ENCODE data around the gene INTS15. TPM values are rescaled to one million over a fixed set of nuclear protein-coding genes. Genes with fewer than 3 reads are reported as not detected.

INTS15 gene
- total and polyA plus RNA-seq, 10 of the 15 experiments (the other 5 are each of a cell fraction or from before 2014, with no cell fraction given): 0.89 to 28.2 (median 16.8) TPM

DNA sequence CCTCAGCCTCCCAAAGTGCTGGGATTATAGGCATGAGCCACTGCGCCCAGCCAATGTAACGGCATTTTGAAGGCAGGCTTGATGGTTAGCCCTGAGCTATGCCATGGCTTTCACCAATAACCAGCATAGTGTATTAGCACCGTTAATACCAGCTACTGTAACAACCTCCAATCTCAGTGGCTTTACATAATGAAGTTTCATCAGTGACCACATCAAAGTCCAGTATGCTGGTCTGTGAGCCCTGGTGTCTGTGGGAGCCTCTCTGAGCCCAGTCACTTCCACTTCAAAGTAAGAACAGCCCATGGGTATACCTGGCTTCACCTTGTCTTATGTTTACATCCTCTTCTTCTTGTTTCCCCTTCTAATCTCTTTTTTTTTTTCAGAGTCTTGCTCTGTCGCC lies 24.2 kb upstream of the INTS15 start:
- BruUV-seq (replicated peaks): no TSS peak

DNA sequence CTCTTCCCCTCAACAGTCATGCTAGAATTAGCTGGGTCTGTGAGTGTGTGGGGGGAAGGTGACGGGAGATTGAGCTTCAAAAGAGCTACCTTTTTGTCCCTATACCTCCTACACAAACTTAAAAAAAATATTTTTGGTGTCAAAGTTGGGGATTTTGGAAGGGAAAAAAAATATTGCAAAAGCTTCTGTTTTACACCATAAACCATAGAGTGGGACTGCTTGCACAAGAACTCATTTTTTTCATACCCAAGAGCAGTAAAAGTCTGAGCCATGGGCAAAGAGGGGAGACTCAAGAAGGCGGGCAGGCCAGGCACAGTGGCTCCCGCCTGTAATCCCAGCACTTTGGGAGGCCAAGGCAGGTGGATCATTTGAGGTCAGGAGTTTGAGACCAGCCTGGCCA lies 21.9 kb upstream of the INTS15 start:
- no peaks in the 10 kb centered on the region for H3K27me3 ChIP-seq (replicated peaks in 1 of 2; ENCODE audit: control insufficient read depth in 2 of 2, insufficient read depth in 2 of 2, low read length in 1 of 2)
- no peaks in the 10 kb centered on the region for H3K79me2 ChIP-seq (ENCODE audit: control insufficient read depth, insufficient read depth, low read length)
- FAIRE-seq (no peak), DNase-seq (ENCODE audit: low read depth, low spot score) (no peak), ATAC-seq (no peak)
- no TSS peak for BruUV-seq (replicated peaks)
- no peak overlapping the region for H3K4me2 ChIP-seq (ENCODE audit: control insufficient read depth, insufficient read depth)
- H3K9me3 ChIP-seq (replicated peaks; ENCODE audit: control insufficient read depth, insufficient read depth, low read length): no peaks in the 10 kb centered on the region
- H3K36me3 ChIP-seq (ENCODE audit: control insufficient read depth in 2 of 2, insufficient read depth in 2 of 2, low read length in 1 of 2): no peaks in the 10 kb centered on the region
- H4K20me1 ChIP-seq (ENCODE audit: control insufficient read depth, insufficient read depth): no peaks in the 10 kb centered on the region
- RAD21 ChIA-PET (ENCODE audit: unreplicated experiment): no interaction called here
- H3K9ac ChIP-seq (ENCODE audit: control insufficient read depth, insufficient read depth, low read length): no peak overlapping the region
- SMC1A ChIA-PET (ENCODE audit: uncharacterized antibody, unreplicated experiment): no interaction called here
- intact Hi-C loops (cut with micrococcal nuclease; ENCODE audit: unreplicated experiment) (no loop called here), in situ Hi-C loops (cut with MboI) (no loop called here)
- no peak overlapping the region for H2AFZ ChIP-seq (ENCODE audit: control insufficient read depth, low read depth, low read length)
- POLR2A ChIA-PET: no interaction called here
- no peak overlapping the region for H3K4me3 ChIP-seq
- no peak overlapping the region for H3K27ac ChIP-seq (ENCODE audit: control insufficient read depth, insufficient read depth)
- 0 out of 2 replicates have a peak, but pooled peaks cover 3% of the 10 kb centered on the region for H3K4me1 ChIP-seq (ENCODE audit: control insufficient read depth, insufficient read depth, low read length)
- CTCF ChIA-PET: interaction anchor here (1.0 kb wide), 1 partner anchor 52 kb away, joined by 4 read pairs; no protein-coding TSS in a partner anchor
- WGBS (ENCODE audit: insufficient coverage, insufficient replicate concordance, low lambda C conversion rate, missing lambda C conversion rate): 2% methylated on average over 3 of the region's 3 CpGs
- TF ChIP-seq GABPA (IDR thresholded peaks at IDR 0.05; ENCODE audit: low read depth): no peak
- TF ChIP-seq NR2C2 (IDR thresholded peaks at IDR 0.05; ENCODE audit: borderline replicate concordance, control insufficient read depth, insufficient read length, low read depth): no peak
- TF ChIP-seq WRNIP1 (IDR thresholded peaks at IDR 0.05; ENCODE audit: borderline replicate concordance, low read depth, low read length): no peak
- TF ChIP-seq SMC3 (IDR thresholded peaks at IDR 0.05; ENCODE audit: borderline replicate concordance, low read length): no peak
- TF ChIP-seq RFX5 (IDR thresholded peaks at IDR 0.05; ENCODE audit: low read depth, low read length): no peak
- TF ChIP-seq ZNF207 (IDR thresholded peaks at IDR 0.05; ENCODE audit: borderline replicate concordance): no peak
- no peak for TF ChIP-seq TARDBP (IDR thresholded peaks at IDR 0.05; ENCODE audit: borderline replicate concordance)
- TF ChIP-seq SPI1 (IDR thresholded peaks at IDR 0.05; ENCODE audit: borderline replicate concordance, insufficient read depth, low read depth, low read length): no peak
- TF ChIP-seq, protein P1, sequence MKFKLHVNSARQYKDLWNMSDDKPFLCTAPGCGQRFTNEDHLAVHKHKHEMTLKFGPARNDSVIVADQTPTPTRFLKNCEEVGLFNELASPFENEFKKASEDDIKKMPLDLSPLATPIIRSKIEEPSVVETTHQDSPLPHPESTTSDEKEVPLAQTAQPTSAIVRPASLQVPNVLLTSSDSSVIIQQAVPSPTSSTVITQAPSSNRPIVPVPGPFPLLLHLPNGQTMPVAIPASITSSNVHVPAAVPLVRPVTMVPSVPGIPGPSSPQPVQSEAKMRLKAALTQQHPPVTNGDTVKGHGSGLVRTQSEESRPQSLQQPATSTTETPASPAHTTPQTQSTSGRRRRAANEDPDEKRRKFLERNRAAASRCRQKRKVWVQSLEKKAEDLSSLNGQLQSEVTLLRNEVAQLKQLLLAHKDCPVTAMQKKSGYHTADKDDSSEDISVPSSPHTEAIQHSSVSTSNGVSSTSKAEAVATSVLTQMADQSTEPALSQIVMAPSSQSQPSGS (IDR thresholded peaks at IDR 0.05; ENCODE audit: low read length): no peak
- TF ChIP-seq, protein P2, sequence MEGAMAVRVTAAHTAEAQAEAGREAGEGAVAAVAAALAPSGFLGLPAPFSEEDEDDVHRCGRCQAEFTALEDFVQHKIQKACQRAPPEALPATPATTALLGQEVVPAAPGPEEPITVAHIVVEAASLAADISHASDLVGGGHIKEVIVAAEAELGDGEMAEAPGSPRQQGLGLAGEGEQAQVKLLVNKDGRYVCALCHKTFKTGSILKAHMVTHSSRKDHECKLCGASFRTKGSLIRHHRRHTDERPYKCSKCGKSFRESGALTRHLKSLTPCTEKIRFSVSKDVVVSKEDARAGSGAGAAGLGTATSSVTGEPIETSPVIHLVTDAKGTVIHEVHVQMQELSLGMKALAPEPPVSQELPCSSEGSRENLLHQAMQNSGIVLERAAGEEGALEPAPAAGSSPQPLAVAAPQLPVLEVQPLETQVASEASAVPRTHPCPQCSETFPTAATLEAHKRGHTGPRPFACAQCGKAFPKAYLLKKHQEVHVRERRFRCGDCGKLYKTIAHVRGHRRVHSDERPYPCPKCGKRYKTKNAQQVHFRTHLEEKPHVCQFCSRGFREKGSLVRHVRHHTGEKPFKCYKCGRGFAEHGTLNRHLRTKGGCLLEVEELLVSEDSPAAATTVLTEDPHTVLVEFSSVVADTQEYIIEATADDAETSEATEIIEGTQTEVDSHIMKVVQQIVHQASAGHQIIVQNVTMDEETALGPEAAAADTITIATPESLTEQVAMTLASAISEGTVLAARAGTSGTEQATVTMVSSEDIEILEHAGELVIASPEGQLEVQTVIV (IDR thresholded peaks at IDR 0.05; ENCODE audit: borderline replicate concordance, partially characterized antibody): no peak

More for the DNA sequence above, 24.2 kb upstream of the INTS15 start:
- Histone ChIP-seq H2AFZ (ENCODE audit: control insufficient read depth, low read depth, low read length) (no peak overlapping the region), H3K36me3 (ENCODE audit: control insufficient read depth in 2 of 2, insufficient read depth in 2 of 2, low read length in 1 of 2) (no peaks in the 10 kb centered on the region), H3K4me3 (no peak overlapping the region), H3K27me3 (replicated peaks in 1 of 2; ENCODE audit: control insufficient read depth in 2 of 2, insufficient read depth in 2 of 2, low read length in 1 of 2) (no peaks in the 10 kb centered on the region), H4K20me1 (ENCODE audit: control insufficient read depth, insufficient read depth) (no peaks in the 10 kb centered on the region), H3K4me1 (ENCODE audit: control insufficient read depth, insufficient read depth, low read length) (no peaks in the 10 kb centered on the region), H3K9me3 (replicated peaks; ENCODE audit: control insufficient read depth, insufficient read depth, low read length) (no peaks in the 10 kb centered on the region), H3K79me2 (ENCODE audit: control insufficient read depth, insufficient read depth, low read length) (no peaks in the 10 kb centered on the region), H3K27ac (ENCODE audit: control insufficient read depth, insufficient read depth) (no peak overlapping the region), H3K4me2 (ENCODE audit: control insufficient read depth, insufficient read depth) (no peak overlapping the region), H3K9ac (ENCODE audit: control insufficient read depth, insufficient read depth, low read length) (no peak overlapping the region)
- ChIA-PET SMC1A (ENCODE audit: uncharacterized antibody, unreplicated experiment) (no interaction called here), RAD21 (ENCODE audit: unreplicated experiment) (no interaction called here), CTCF (interaction anchor here (1.0 kb wide), 1 partner anchor 365 kb away, joined by 3 read pairs; no protein-coding TSS in a partner anchor), POLR2A (no interaction called here)
- DNase-seq (ENCODE audit: low read depth, low spot score): no peak
- intact Hi-C loops (cut with micrococcal nuclease; ENCODE audit: unreplicated experiment): no loop called here
- FAIRE-seq: no peak
- ATAC-seq: peak; percentile 66
- 67% methylated on average over 4 of the region's 4 CpGs for WGBS (ENCODE audit: insufficient coverage, insufficient replicate concordance, low lambda C conversion rate, missing lambda C conversion rate)
- TF ChIP-seq, protein P3, sequence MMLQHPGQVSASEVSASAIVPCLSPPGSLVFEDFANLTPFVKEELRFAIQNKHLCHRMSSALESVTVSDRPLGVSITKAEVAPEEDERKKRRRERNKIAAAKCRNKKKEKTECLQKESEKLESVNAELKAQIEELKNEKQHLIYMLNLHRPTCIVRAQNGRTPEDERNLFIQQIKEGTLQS (IDR thresholded peaks at IDR 0.05; ENCODE audit: borderline replicate concordance, extremely low read depth, low read depth, low read length): no peak
- TF ChIP-seq RFX5 (IDR thresholded peaks at IDR 0.05; ENCODE audit: low read depth, low read length): no peak
- TF ChIP-seq IRF4 (IDR thresholded peaks at IDR 0.05; ENCODE audit: low read depth, low read length): no peak
- TF ChIP-seq KDM1A (IDR thresholded peaks at IDR 0.05; ENCODE audit: borderline replicate concordance): no peak
- TF ChIP-seq POLR2AphosphoS2 (IDR thresholded peaks at IDR 0.05; ENCODE audit: low read depth, low read length): no peak
- TF ChIP-seq RUNX3 (IDR thresholded peaks at IDR 0.05; ENCODE audit: low read length): peak; percentile 52
- peak; percentile 83 for TF ChIP-seq TCF7 (IDR thresholded peaks at IDR 0.05; ENCODE audit: borderline replicate concordance)
- no peak for TF ChIP-seq NFXL1 (IDR thresholded peaks at IDR 0.05; ENCODE audit: borderline replicate concordance)
- no peak for TF ChIP-seq POLR2A (IDR thresholded peaks at IDR 0.05; ENCODE audit: low read depth, low read length)
- in situ Hi-C loops (cut with MboI): no loop called here
